ENCODE results near the gene PHAF1. TPM values are rescaled to one million over a fixed set of nuclear protein-coding genes. Genes with fewer than 3 reads are reported as not detected.

The PHAF1 gene
- total and polyA plus RNA-seq, 2 of the 8 experiments (the other 6 are each of a cell fraction or from before 2014, with no cell fraction given): 18.6 to 26.4 TPM

DNA sequence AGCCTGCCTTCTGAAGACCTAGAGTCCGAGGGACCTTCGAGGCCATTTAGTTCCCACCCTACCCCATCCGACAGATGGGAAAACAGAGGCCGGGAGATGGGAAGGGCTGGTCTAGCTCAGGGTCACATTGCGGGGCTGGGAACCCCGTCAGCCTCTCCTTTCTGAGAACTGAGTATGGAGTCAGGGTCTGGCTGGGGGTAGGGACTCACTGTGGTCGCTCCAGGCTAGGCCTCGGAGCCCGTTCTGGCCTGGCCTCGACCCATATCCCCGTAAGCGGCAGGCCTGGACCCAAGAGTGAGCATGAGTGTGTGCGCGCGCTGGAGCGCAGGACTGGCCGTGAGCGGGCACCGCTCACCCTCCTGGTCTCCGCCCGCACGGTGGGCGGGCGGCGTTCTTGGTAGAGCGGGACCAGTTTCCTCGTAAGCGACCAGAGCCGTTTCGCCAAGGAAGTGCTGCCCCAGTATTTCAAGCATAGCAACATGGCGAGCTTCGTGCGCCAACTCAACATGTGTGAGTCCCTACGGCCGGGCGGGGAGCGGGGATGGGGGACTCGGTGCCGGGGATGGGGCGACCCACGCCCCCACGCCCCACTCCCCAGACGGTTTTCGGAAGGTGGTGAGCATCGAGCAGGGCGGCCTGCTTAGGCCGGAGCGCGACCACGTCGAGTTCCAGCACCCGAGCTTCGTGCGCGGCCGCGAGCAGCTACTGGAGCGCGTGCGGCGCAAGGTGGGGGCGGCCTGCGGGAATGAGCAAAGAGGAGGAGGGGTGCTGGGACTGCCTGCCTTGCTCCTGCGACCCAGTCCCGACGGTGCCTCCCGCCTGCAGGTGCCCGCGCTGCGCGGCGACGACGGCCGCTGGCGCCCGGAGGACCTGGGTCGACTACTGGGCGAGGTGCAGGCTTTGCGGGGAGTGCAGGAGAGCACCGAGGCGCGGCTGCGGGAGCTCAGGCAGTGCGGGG lies 55.7 kb downstream of the PHAF1 start (continued):
- TF ChIP-seq POLR2A (IDR thresholded peaks at IDR 0.05; ENCODE audit: control extremely low read depth in 1 of 2, low read depth in 2 of 2, low read length in 2 of 2) (no peak), SIX5 (IDR thresholded peaks at IDR 0.05; ENCODE audit: low read depth, low read length) (no peak), TAF1 (IDR thresholded peaks at IDR 0.05; ENCODE audit: low read depth, low read length) (no peak), SAP30 (IDR thresholded peaks at IDR 0.05; ENCODE audit: insufficient read depth, insufficient replicate concordance, low read length) (no peak), RNF2 (IDR thresholded peaks at IDR 0.05; ENCODE audit: borderline replicate concordance, low read depth, low read length, missing control alignments, poor library complexity, severe bottlenecking) (peak; percentile 89), TAF7 (optimal IDR thresholded peaks at IDR 0.05; ENCODE audit: borderline replicate concordance, low read depth, low read length) (no peak), SP2 (IDR thresholded peaks at IDR 0.05; ENCODE audit: low read length) (no peak), CHD2 (IDR thresholded peaks at IDR 0.05; ENCODE audit: low read length) (no peak)
- TF ChIP-seq, protein P1, sequence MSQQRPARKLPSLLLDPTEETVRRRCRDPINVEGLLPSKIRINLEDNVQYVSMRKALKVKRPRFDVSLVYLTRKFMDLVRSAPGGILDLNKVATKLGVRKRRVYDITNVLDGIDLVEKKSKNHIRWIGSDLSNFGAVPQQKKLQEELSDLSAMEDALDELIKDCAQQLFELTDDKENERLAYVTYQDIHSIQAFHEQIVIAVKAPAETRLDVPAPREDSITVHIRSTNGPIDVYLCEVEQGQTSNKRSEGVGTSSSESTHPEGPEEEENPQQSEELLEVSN (IDR thresholded peaks at IDR 0.05): peak; percentile 78
- TF ChIP-seq, protein P2, sequence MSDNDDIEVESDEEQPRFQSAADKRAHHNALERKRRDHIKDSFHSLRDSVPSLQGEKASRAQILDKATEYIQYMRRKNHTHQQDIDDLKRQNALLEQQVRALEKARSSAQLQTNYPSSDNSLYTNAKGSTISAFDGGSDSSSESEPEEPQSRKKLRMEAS (IDR thresholded peaks at IDR 0.05): peak; percentile 90

Data from H1 (cell line).